AG20443 (cell line): Measurements from ENCODE around the gene AKAP1.

Experiments
- DNase-seq: peaks from one replicate; pipeline ENCODE4 v3.0.0; 2012; ENCODE audit warnings: low spot score, mixed read lengths

The AKAP1 gene

DNA sequence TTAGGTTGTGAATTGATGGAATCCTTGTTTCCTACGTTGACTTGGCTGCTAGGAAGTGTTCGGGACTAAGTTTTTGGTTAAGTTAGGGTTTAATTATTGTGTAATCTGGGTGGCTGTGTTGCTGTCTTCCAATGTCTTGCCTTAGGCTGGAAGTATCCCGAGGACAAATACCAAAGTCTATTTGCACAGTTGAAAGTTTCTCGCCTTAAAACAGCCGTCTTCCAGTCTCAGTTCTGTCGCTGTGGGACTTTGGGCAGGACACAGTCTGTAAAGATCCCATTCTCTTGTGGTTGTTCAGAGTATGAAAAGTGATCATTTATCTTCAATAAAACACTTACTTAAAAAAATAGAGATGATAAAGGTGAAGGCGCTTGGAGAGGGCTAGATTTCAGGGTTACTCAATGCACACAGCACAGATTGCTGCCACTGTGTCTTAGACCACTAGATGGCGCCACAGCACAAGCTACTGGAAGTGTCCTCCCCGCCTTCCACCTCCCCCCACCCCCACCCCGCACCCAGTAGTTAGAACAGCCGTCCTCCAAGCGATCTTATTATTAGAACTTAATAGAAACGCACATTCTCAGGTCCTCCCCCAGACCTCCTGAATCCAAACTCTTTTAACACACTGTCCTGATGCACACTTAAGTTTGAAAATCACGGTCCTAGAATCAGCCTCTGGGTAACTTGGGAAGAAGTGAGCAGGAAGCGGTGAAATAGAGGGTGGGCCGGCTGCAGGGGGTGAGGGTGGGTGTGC, 45.8 kb downstream of the AKAP1 start:
- peak; percentile 94 for DNase-seq

DNA sequence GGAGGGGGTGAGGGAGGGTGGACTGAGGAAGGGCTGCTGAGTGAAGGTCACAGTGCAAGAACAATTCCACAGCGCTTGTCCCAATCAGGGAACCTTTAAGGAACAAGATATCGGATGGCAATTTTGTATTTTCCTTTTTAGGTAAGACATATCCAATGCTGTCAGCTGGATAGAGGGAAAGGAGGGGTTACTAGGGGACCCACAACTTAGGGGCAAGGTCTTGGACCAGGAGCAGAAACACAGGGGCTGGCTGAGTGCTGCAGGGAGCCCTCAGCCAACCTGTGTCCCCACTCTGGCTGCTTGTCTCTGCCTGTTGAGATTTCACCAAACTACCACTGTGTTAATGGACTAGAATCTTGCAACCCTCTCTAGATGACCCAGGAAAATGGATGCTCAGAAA, 47.6 kb downstream of the AKAP1 start:
- DNase-seq, result no peak

- no peak for DNase-seq
These were observed 48.4 kb downstream of the AKAP1 start for GRCh38 chr17:57133486-57133885.

- no peak for DNase-seq
These were observed 50.2 kb downstream of the AKAP1 start for GRCh38 chr17:57135026-57135788.

- no peak for DNase-seq
These were observed 50.8 kb downstream of the AKAP1 start for GRCh38 chr17:57135789-57136291.

DNA sequence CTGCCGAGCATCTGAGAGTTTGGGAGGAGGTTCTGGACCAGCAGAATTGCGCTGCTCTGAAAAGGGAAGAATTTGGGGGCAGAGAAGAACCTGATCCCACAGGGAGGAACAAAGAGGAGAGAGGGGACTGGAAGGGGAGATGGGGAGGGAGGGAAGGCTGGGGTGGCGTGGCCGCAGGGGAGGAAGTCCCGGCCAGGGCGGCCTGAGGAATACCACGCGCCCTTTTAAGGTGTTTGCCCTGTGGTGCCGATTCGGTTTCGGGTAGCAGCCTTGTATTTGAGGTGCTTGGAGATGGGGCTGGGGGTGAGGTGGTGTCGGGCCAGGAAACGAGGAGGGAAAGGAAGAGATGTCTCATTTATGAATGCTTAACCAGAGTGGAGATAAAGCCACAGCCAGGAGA, 51.3 kb downstream of the AKAP1 start:
- no peak for DNase-seq

GRCh38 chr17:57138030-57138911, 53.2 kb downstream of the AKAP1 start:
- no peak for DNase-seq

- no peak for DNase-seq
These were observed 54.0 kb downstream of the AKAP1 start for GRCh38 chr17:57138956-57139576.

- DNase-seq, result no peak
These were observed 55.3 kb downstream of the AKAP1 start for GRCh38 chr17:57140316-57140715.

- peak; percentile 52 for DNase-seq
These were observed 57.9 kb downstream of the AKAP1 start for GRCh38 chr17:57142925-57143324.

DNA sequence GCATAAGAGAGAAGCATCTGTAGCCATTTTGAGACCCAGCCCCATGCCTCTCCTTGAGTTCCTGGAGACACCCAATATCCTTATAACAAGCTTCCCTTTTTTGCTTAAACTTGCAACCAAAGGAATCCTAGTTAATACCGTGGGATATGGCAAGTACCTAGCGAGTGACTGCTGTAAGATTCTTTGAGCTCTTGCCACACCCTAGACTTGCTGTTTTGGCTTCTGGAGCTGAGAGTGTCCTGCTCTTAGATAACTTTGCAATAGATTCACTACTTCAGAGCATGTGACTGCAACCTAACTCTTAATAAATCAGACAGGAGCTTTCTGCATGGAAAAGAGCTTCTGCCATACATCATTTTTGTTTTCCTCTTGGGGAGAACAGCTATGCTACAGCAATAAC, 58.3 kb downstream of the AKAP1 start:
- no peak for DNase-seq

- no peak for DNase-seq
These were observed 58.9 kb downstream of the AKAP1 start for GRCh38 chr17:57143919-57144318.

- no peak for DNase-seq
These were observed 59.5 kb downstream of the AKAP1 start for GRCh38 chr17:57144567-57144966.

DNA sequence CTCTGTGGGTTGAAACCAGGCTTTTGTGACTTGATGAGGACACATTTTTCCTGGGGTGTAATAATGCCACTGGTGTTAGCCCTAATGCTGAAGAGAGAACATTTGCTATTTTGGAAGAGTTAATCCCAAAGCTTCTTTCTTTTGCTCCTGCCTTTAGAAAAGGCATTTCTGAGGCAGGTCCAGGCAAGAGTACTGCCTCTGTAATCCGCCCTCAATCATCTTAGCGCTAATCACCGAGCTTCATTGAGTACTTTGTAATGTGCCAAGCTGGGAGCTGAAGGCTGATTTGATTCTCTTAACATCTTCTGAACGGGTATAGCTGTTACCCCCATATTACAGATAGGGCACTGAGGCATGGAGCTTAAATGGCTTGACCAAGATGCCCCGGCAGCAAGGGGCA, 60.3 kb downstream of the AKAP1 start:
- no peak for DNase-seq

GRCh38 chr17:57146273-57146672, 61.2 kb downstream of the AKAP1 start:
- no peak for DNase-seq

GRCh38 chr17:57151798-57152197, 66.8 kb downstream of the AKAP1 start:
- DNase-seq, result no peak

- DNase-seq, result no peak
These were observed 68.0 kb downstream of the AKAP1 start for GRCh38 chr17:57152967-57153528.

DNA sequence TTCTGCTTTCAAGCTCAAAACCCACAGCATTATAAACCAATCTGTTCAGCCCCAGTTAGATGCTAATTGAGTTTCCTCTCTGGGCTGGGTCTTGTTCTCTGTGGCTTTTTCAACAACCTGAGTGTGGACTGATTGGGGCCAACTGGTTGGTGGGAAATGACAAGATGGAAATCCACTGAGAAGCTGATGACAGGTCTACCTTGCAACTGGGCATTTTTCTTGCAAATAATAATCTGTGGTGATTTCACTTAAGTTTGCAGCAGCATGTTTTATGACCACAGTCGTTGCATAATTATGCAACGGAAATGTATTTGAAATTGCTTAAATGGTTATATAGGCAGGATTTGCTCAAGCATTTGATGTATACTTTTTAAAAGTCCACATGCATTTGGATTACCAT, 69.9 kb downstream of the AKAP1 start:
- DNase-seq, result no peak

- DNase-seq, result no peak
These were observed 73.3 kb downstream of the AKAP1 start for GRCh38 chr17:57158325-57158724.

- DNase-seq, result no peak
These were observed 73.7 kb downstream of the AKAP1 start for GRCh38 chr17:57158795-57159194.

DNA sequence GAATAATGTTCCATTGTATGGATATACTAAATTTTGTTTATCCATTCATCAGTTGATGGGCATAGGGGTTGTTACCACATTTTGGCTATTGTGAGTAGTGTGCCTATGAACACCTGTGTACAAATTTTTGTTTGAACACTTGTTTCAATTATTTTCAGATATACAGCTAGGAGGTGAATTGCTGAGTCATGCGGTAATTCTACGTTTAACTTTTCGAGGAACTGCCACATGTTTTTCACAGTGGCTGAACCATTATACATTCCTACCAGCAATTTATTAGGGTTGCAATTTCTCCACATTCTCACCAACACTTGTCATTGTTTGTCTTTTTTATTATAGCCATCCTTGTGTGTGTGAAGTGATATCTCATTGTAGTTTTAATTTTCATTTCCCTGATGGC, 75.6 kb downstream of the AKAP1 start:
- no peak for DNase-seq

GRCh38 chr17:57164814-57165213, 79.8 kb downstream of the AKAP1 start:
- DNase-seq, result no peak
